Measurements from ENCODE around the gene UCP2.
"Not testable (repeated sequence)": the region's sequence is repeated elsewhere in the genome, so short reads cannot be mapped to it uniquely, and the experiment has no call there.

The UCP2 gene

DNA sequence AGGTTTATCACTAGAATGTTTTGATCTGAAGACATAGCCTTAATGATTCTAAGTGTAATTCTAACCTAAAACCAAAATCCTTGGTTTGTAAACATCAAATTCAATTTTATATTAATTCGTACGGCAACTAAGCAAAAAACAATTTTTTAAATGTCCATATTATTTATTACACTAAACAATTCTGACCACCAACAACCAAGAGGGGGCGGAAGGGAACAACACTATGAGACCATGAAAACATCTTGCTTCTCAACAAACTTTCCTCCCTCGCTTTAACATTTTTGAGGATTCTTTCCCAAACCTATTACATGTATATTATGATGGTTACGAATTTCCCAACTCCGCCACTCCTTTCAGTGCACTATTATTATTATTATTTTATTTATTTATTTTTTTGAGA, 6.5 kb upstream of the UCP2 start:
- no peaks in the 10 kb centered on the region for H3K36me3 ChIP-seq (ENCODE audit: control insufficient read depth, low read length)
- peaks cover 92% of the 10 kb centered on the region for H3K4me1 ChIP-seq (ENCODE audit: control insufficient read depth, low read length)
- no peaks in the 10 kb centered on the region for H3K27me3 ChIP-seq (ENCODE audit: control insufficient read depth, low read length)
- peaks cover 2% of the 10 kb centered on the region for H3K79me2 ChIP-seq (ENCODE audit: control insufficient read depth, low read length)
- no peaks in the 10 kb centered on the region for H4K20me1 ChIP-seq (ENCODE audit: control insufficient read depth, insufficient read depth, low read depth, low read length)
- no peak overlapping the region for H3K4me2 ChIP-seq (ENCODE audit: low read length)
- 0 out of 2 replicates have a peak overlapping the region, but pooled peaks have one; percentile 20 for H3K27ac ChIP-seq (ENCODE audit: low read depth, low read length)
- TF ChIP-seq EZH2phosphoT487 (IDR thresholded peaks at IDR 0.05; ENCODE audit: borderline replicate concordance, low read length): no peak
- TF ChIP-seq, protein P1, sequence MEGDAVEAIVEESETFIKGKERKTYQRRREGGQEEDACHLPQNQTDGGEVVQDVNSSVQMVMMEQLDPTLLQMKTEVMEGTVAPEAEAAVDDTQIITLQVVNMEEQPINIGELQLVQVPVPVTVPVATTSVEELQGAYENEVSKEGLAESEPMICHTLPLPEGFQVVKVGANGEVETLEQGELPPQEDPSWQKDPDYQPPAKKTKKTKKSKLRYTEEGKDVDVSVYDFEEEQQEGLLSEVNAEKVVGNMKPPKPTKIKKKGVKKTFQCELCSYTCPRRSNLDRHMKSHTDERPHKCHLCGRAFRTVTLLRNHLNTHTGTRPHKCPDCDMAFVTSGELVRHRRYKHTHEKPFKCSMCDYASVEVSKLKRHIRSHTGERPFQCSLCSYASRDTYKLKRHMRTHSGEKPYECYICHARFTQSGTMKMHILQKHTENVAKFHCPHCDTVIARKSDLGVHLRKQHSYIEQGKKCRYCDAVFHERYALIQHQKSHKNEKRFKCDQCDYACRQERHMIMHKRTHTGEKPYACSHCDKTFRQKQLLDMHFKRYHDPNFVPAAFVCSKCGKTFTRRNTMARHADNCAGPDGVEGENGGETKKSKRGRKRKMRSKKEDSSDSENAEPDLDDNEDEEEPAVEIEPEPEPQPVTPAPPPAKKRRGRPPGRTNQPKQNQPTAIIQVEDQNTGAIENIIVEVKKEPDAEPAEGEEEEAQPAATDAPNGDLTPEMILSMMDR (IDR thresholded peaks at IDR 0.05; ENCODE audit: low read depth, low read length, poor library complexity, severe bottlenecking): peak; percentile 29
- H3F3A ChIP-seq (ENCODE audit: control insufficient read depth, insufficient read depth): peaks cover 57% of the 10 kb centered on the region
- H3K9me3 ChIP-seq (ENCODE audit: control insufficient read depth, insufficient read depth, low read length): no peaks in the 10 kb centered on the region
- H3K9me2 ChIP-seq (replicated peaks; ENCODE audit: control insufficient read depth, low read length): no peaks in the 10 kb centered on the region
- H3K4me3 ChIP-seq (ENCODE audit: low read length): no peak overlapping the region

DNA sequence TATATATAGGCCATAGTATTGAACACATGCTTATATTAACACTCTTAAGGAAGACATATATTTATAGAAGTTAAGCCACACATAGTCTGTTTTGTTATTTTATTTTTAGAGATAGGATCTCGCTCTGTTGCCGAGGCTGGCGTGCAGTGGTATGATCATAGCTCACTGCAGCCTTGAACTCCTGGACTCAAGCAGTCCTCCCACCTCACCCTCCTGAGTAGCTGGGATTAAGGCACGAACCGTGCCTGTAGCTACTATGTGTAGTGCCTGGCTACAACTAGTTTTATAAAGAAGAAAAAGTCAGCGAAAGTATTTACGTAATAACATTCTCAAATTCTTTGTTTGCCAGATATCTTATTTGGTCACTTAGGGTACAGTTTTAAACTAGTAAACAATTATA, 5.6 kb upstream of the UCP2 start:
- Histone ChIP-seq H3K27ac (ENCODE audit: low read depth, low read length) (no peak overlapping the region), H3K36me3 (ENCODE audit: control insufficient read depth, low read length) (no peaks in the 10 kb centered on the region), H3K9me3 (ENCODE audit: control insufficient read depth, insufficient read depth, low read length) (no peaks in the 10 kb centered on the region), H3K4me1 (ENCODE audit: control insufficient read depth, low read length) (peaks cover 92% of the 10 kb centered on the region), H3K4me2 (ENCODE audit: low read length) (no peak overlapping the region), H4K20me1 (ENCODE audit: control insufficient read depth, insufficient read depth, low read depth, low read length) (no peaks in the 10 kb centered on the region), H3K27me3 (ENCODE audit: control insufficient read depth, low read length) (no peaks in the 10 kb centered on the region), H3K9me2 (replicated peaks; ENCODE audit: control insufficient read depth, low read length) (no peaks in the 10 kb centered on the region), H3F3A (ENCODE audit: control insufficient read depth, insufficient read depth) (peaks cover 56% of the 10 kb centered on the region), H3K4me3 (ENCODE audit: low read length) (no peak overlapping the region), H3K79me2 (ENCODE audit: control insufficient read depth, low read length) (peaks cover 7% of the 10 kb centered on the region)
- TF ChIP-seq, protein P1 (IDR thresholded peaks at IDR 0.05; ENCODE audit: low read depth, low read length, poor library complexity, severe bottlenecking): no peak
- TF ChIP-seq EZH2phosphoT487 (IDR thresholded peaks at IDR 0.05; ENCODE audit: borderline replicate concordance, low read length): no peak

DNA sequence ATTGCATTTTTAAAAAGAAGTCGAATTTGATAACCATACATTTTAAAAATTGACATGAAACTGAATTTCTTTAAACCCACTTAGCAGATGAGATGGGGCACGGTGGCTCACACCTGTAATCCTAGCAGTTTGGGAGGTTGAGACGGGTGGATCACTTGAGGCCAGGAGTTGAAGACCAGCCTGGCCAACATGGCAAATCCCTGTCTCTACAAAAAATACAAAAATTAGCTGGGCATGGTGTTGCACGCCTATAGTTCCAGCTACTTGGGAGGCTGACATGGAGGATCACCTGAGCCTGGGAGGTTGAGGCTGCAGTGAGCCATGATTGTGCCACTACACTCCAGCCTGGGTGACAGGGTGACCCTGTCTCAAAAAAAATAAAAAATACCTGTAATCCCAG, 3.0 kb upstream of the UCP2 start:
- not testable (repeated sequence) for H3K4me3 ChIP-seq (ENCODE audit: low read length); H3K27me3 ChIP-seq (ENCODE audit: control insufficient read depth, low read length); H3K9me2 ChIP-seq (replicated peaks; ENCODE audit: control insufficient read depth, low read length); H3K9me3 ChIP-seq (ENCODE audit: control insufficient read depth, insufficient read depth, low read length)
- Histone ChIP-seq H4K20me1 (ENCODE audit: control insufficient read depth, insufficient read depth, low read depth, low read length) (peaks cover 14% of the 10 kb centered on the region), H3K4me2 (ENCODE audit: low read length) (peak overlapping the region; percentile 94), H3K27ac (ENCODE audit: low read depth, low read length) (peak overlapping the region; percentile 95), H3K36me3 (ENCODE audit: control insufficient read depth, low read length) (peaks cover 20% of the 10 kb centered on the region), H3K4me1 (ENCODE audit: control insufficient read depth, low read length) (peaks cover 71% of the 10 kb centered on the region), H3F3A (ENCODE audit: control insufficient read depth, insufficient read depth) (peaks cover 51% of the 10 kb centered on the region), H3K79me2 (ENCODE audit: control insufficient read depth, low read length) (peaks cover 30% of the 10 kb centered on the region)

DNA sequence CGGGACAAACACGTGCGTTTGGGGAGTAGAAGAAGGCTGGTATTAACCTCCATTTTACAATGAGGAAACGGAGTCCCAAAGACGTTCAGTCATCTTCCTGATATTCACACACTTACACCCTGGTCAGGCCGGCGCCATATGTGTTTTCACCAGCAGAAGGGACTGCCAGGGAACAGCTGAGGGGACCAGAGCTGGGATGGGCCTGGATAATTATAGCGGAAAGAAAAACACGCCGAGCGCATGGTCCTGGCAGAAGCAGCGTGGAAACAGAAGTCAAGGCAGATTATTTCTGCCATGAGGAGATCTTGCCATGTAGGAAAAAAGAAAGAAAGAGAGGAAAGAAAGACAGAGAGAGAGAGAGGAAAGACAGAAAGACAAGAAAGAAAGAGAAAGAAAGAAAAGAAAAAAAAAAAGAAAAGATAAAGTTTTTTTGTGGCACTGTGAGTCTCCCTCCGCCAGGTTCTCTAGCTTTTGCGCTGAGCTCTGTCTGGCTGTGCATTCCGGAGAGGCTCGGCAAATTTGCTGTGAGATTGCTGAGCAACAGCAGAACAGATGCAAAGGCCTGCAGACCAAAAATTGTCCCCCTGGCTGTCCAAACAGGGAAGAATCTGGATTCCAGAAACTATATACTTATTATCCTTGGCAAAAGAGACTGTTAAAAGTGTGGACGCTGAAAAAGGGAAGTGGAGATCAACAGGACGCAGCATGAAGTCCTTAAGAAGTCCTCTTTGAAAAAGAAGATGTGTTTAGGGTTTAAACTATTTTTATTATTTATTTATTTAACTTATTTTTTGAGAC, 1.3 kb upstream of the UCP2 start:
- Histone ChIP-seq H3K4me1 (ENCODE audit: control insufficient read depth, low read length) (peaks cover 72% of the 10 kb centered on the region), H3K9me3 (ENCODE audit: control insufficient read depth, insufficient read depth, low read length) (no peaks in the 10 kb centered on the region), H3K27me3 (ENCODE audit: control insufficient read depth, low read length) (no peaks in the 10 kb centered on the region), H3K79me2 (ENCODE audit: control insufficient read depth, low read length) (peaks cover 47% of the 10 kb centered on the region), H3K27ac (ENCODE audit: low read depth, low read length) (peak overlapping the region; percentile 95), H4K20me1 (ENCODE audit: control insufficient read depth, insufficient read depth, low read depth, low read length) (peaks cover 26% of the 10 kb centered on the region), H3K36me3 (ENCODE audit: control insufficient read depth, low read length) (peaks cover 36% of the 10 kb centered on the region), H3K4me2 (ENCODE audit: low read length) (peak overlapping the region; percentile 94), H3K4me3 (ENCODE audit: low read length) (peak overlapping the region; percentile 99), H3F3A (ENCODE audit: control insufficient read depth, insufficient read depth) (peaks cover 56% of the 10 kb centered on the region), H3K9me2 (replicated peaks; ENCODE audit: control insufficient read depth, low read length) (no peaks in the 10 kb centered on the region)
- TF ChIP-seq, protein P1 (IDR thresholded peaks at IDR 0.05; ENCODE audit: low read depth, low read length, poor library complexity, severe bottlenecking): no peak
- TF ChIP-seq EZH2phosphoT487 (IDR thresholded peaks at IDR 0.05; ENCODE audit: borderline replicate concordance, low read length): no peak

Measured in DOHH2 (cell line).